CD4-positive, alpha-beta T cell treated with Interleukin-21 for 1 hour (primary cell): ENCODE measurements around the gene FCSK.

Source experiments
- DNase-seq: peaks from one replicate; pipeline ENCODE4 v3.0.0-alpha.2; 2020

The FCSK gene

GRCh38 chr16:70457446-70458166, 3.2 kb downstream of the FCSK start:
- no peak for DNase-seq

- no peak for DNase-seq
These were observed 6.4 kb downstream of the FCSK start for GRCh38 chr16:70460737-70461261.

GRCh38 chr16:70463235-70463634, 8.8 kb downstream of the FCSK start:
- no peak for DNase-seq

- no peak for DNase-seq
These were observed 11.8 kb downstream of the FCSK start for GRCh38 chr16:70465999-70466804.

- no peak for DNase-seq
These were observed 12.3 kb downstream of the FCSK start for GRCh38 chr16:70466805-70467076.

GRCh38 chr16:70467113-70467512, 12.7 kb downstream of the FCSK start:
- DNase-seq, result no peak

GRCh38 chr16:70467608-70468007, 13.2 kb downstream of the FCSK start:
- DNase-seq, result no peak

GRCh38 chr16:70468776-70469525, 14.6 kb downstream of the FCSK start:
- DNase-seq, result no peak

- DNase-seq, result no peak
These were observed 15.9 kb downstream of the FCSK start for GRCh38 chr16:70470141-70470926.

- DNase-seq, result no peak
These were observed 16.5 kb downstream of the FCSK start for GRCh38 chr16:70470927-70471341.

GRCh38 chr16:70472786-70473433, 18.5 kb downstream of the FCSK start:
- DNase-seq, result no peak

GRCh38 chr16:70473446-70474319, 19.3 kb downstream of the FCSK start:
- DNase-seq, result no peak

GRCh38 chr16:70474320-70475053, 20.1 kb downstream of the FCSK start:
- DNase-seq, result no peak

- no peak for DNase-seq
These were observed 20.9 kb downstream of the FCSK start for GRCh38 chr16:70475054-70475871.

- DNase-seq, result no peak
These were observed 22.1 kb downstream of the FCSK start for GRCh38 chr16:70476272-70477020.

GRCh38 chr16:70478169-70478568, 23.8 kb downstream of the FCSK start:
- DNase-seq, result no peak

GRCh38 chr16:70478912-70479341, 24.5 kb downstream of the FCSK start:
- DNase-seq, result no peak
